ENCODE results near the gene IMPA2.

- TF ChIP-seq CTCF (IDR thresholded peaks at IDR 0.05; ENCODE audit: low read depth, low read length, poor library complexity, severe bottlenecking) (no peak), EZH2phosphoT487 (IDR thresholded peaks at IDR 0.05; ENCODE audit: borderline replicate concordance, low read length) (no peak)
Measured at GRCh38 chr18:11990539-11990938, 9.2 kb downstream of the IMPA2 start.

Data from DOHH2 (cell line).